ENCODE data around the gene TXNRD1. TPM values are rescaled to one million over a fixed set of nuclear protein-coding genes. Genes with fewer than 3 reads are reported as not detected.

TXNRD1 gene
- total and polyA plus RNA-seq, 2 of the 8 experiments (the other 6 are each of a cell fraction or from before 2014, with no cell fraction given), result 56.8 to 127 TPM

DNA sequence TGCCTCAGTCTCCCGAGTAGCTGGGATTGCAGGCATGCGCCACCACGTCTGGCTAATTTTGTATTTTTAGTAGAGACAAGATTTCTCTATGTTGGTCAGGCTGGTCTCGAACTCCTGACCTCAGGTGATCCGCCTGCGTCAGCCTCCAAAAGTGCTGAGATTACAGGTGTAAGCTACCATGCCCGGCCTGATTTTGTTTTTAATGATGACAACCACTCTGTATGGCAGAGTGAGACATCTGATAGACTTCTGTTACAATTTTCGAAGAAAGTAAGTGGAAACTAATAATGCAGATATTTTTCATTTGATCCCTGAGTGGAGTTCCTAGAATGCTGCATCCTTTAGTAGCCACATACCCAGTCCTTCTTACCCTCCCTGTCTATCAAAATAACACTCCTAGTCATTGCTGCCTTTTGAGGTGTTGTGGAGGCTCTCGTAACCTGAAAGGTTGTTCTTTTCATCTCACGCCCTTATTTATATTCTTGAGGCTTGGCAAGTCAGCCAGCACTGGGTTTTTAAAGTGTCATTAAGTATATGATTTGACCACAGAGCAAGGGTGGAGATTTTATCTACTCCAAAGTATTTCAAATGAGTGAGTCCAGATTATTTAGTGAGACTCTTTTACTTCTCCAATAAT lies 82.0 kb downstream of the TXNRD1 start (continued):
- TF ChIP-seq FOSL1 (IDR thresholded peaks at IDR 0.05; ENCODE audit: insufficient read depth, low read depth, low read length) (no peak), POLR2AphosphoS5 (IDR thresholded peaks at IDR 0.05; ENCODE audit: low read depth, low read length) (no peak), CHD2 (IDR thresholded peaks at IDR 0.05; ENCODE audit: low read length) (no peak), POLR2A (IDR thresholded peaks at IDR 0.05; ENCODE audit: control extremely low read depth in 1 of 2, low read depth in 2 of 2, low read length in 2 of 2) (no peak)

All from H1 (cell line).